Stimulated activated CD8-positive, alpha-beta memory T cell treated with anti-CD3 and anti-CD28 coated beads, Interleukin-12 subunit alpha, Interleukin-12 subunit beta, amount 100 ng/mL, for 24 hours (primary cell): ENCODE data around the gene MIR17HG.
A peak's percentile ranks its signal among the peaks of the same experiment; 100 is the strongest.
"Not testable (repeated sequence)": the region's sequence is repeated elsewhere in the genome, so short reads cannot be mapped to it uniquely, and the experiment has no call there.

Experiments used
- DNase-seq: peaks from one replicate; pipeline ENCODE4 v3.0.0-alpha.2; 2020; ENCODE audit errors: extremely low read depth

MIR17HG gene

DNA sequence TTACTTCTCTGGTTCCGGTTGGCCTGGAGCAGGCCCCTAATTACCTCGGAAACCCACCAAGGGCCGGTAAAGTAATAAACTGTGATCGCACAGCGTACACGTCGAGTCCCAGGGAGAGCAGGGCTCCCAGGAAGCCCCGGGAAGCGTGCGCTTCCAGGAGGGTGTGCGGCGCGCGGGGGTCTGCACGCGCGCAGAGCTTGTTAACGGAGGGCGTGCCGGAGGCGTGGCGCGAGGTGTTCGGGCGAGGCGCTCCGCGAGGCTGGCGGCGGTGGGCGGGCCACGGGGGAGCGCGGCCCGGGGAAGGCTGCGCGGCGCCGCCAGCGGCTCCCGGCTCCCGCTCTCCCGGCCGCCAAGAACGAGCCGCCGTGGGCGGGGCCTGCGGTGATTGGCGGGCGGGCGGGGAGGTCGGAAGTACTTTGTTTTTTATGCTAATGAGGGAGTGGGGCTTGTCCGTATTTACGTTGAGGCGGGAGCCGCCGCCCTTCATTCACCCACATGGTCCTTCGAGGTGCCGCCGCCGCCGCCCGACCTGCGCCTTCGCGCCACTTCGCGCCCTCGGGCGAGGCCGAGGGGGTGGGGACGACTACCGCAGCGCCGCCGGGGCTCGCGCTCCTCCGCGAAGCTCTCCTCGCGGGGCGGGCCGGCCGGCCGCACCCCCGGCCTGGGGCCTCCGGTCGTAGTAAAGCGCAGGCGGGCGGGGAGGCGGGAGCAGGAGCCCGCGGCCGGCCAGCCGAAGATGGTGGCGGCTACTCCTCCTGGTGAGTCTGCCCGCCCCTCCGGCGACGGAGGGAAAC, at the start of gene MIR17HG:
MIR17HG (plus strand) TSS at position 486 of the 794 bp plus-strand sequence.
- peak; percentile 75 for DNase-seq

DNA sequence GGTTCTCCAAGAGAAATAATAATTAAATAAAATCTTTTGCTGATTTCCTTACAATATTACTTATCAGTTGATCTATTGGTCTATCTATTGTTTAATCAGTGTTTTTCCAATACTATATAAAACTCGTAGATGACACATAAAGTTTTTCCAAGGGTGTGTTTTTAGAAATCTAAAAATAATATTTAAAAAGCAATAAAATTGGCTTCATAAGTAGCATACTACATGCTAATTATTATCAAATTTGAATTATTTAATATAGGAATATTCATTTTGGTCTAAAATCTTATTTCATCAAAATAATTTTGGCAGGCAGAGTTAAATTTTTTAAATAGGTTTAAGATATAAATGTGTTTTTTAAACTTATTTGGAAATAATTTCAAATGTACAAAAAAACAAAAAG, 49.4 kb upstream of the MIR17HG start:
- DNase-seq = no peak

DNA sequence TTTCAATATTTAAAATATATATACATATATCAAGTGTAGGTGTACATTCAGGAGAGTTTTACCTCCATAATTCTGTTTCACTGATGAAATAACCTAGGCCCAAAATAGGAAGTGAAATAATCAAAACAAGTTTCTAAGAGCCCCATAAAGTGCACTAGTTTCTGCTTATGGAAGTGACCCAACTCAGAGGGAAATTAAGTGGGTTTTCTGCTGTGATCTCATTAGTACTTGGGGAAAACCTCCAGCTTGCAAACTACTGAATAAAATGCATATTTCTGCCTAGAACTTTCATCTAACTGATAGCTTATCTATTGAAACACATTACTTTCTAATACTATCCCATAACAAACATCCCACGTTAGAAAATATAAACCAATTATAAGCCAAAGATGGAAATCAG, 45.4 kb upstream of the MIR17HG start:
- DNase-seq = no peak

DNA sequence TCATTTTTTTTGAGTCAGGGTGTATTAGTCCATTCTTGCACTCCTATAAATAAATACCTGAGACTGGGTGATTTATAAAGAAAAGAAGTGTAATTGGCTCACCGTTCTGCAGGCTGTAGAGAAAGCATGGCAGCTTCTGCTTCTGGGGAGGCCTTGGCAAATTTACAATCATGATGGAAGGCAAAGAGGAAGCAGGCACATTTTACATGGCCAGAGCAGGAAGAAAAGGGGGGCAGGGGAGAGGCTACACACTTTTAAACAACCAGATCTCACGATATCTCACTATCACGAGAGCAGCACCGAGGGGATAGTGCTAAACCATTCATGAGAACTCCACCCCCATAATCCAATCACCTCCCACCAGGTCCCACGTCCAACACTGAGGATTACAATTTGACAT, 44.5 kb upstream of the MIR17HG start:
- DNase-seq = no peak

DNA sequence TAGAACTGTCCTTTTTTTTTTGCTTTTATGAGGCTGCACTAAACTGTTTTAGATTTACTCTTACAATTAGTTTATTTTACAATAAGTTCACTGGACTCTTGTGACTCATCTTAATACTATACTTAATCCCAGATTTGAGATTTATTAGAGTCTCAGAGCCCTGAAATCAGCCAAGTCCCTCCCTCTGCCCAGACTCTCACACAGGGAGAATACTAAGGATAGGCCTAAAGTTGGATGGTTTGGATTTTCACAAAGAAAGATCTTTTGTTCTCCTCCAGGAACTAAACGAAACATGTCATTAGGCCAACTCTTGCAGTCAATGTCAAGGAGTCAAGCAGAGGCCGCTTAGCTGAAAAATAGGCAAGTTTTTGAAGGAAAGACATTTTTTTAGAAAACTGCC, 42.7 kb upstream of the MIR17HG start:
- DNase-seq = no peak

DNA sequence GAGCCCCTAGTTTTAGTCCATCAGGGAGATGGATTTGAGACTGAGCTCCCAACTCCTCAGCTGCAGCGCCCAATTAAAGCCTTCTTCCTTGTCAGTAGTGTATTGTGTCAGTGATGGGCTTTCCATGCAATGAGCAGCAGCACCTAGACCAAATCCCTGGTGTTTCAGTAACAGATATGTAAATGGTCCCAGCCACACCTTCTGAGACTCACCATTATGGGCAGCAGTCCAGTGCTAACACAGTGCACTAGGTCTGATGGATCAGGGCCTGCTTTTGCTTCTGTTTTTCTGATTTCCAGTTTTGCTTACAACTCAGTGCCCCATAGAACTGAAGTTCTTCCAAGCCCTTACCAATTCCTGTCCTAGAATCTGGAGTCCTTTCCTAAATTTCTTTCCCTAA, 41.8 kb upstream of the MIR17HG start:
- no peak for DNase-seq

DNA sequence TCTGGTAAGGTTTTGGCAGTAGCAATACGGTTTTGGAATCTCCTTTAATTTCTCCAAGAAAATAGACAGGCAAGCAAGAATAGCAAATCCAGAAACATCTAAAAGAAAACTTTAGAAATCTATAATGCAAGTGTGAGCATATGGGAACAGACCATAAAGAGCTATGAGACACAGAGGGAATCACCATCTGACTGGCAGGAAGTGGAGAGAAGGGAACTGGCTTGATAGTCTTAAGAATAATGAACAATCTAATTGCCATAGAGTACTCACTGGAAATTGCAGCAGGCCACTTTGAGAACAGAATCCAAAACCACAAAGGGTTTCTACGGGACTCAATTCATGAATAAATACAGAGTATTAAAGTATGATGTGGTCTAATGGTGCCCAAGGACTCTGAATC, 39.6 kb upstream of the MIR17HG start:
- no peak for DNase-seq

DNA sequence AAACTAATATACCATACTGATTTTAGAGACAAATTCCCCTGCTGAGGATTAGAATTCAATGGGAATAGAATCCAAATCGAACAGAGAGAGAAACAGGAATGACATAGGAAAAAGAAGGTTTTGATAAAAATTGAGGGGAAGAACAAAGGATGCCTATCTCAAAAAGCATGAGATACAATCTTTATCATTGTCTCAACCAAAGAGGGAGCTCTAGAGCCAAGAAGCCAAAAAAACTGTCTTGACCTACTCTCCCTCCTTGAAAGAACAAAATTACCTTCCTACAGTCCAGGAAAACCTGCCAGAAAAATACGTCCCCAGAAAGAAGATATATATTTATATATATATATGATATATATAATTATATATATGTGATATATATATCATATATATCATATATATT, 39.2 kb upstream of the MIR17HG start:
- DNase-seq = no peak

DNA sequence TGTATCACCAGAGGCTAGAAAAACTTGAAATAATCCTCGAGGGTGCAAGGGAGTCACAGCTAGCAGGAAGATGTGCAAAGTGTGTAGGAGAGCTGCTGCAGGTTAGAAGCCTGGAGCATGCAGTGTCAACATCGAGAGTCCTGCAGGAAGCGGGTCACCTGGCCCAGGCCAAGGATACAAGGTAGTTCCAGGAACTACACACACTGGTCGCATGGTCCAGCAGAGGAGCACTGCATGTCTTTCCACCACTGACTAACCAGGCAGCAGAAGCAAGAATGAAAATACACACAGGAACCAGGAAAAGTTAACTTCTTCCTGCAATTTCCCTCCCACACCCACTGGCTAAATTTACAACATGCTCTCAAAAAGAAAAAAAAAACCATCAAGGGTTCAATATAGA, 36.0 kb upstream of the MIR17HG start:
- DNase-seq = no peak

DNA sequence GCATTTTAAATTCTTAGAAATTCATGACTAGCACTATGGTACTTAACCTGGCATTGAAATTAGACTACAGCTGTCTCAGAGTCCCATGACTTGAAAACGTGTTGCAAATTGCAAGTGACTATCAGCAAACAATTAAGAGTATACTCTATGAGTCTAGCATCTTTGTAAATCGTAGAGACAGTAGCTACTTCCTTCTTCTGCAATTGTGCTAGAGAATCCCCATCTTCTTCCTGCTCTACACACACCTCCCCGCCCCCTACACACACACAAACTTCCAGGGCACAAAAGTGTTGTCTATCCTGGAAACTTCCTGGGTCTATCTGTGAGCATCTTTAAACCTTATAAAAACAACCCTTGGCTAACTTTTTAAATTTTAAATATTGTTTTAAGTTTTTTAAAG, 35.2 kb upstream of the MIR17HG start:
- DNase-seq = no peak

DNA sequence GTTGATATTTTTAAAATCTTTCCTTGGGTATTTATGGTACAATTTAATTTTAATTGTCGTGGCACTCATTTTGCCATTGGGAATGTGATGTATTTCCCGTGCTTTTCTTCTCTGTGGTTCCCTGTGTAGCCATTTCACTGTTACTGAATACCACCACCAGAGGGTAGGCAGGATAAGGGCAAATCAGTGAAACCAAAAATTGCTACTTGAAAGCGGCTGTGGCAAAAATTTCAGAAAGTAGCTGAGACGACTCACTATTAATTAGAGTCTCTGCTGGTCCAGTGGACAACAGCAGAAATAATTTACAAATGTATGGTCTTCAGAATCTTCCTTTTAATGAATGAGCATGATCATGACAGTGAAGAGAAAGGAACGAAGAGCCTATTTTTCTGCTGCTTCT, 34.4 kb upstream of the MIR17HG start:
- DNase-seq = no peak

DNA sequence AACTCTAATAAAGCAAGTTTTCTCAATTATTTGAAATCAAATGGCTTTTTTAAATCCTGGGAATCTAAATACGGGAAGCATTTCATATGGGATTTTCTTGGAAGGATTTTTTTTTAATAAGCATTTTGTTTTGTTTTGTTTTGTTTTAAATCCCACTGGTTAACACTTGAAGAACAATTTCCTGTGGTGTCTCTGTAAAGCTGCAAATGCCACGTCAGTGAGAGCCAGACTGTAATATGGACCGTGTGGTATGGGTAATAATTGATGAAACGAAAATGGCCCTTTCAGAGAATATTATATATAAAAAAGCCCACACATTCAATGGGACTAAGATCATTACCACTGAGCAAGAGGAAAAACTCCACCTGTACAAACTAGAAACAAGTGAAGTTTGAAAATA, 33.9 kb upstream of the MIR17HG start:
- DNase-seq = no peak

DNA sequence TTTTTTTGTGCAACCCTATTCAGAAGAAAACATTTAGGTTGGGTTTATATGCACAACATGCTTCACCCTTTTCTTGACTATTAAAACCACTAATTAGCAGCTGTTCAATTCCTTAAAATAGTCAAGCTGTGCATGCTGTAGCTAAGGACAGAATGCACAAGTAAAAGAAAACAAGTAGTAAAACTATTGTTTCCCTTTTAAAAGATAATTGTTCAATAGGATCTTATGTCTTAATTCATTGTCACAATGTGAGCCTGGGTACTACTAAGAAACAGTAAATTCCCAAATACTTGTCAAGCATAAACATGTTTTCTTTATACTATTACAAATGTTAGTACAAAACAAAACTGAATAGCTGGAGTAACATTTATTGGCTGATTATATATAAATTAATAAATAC, 32.6 kb upstream of the MIR17HG start:
- no peak for DNase-seq

DNA sequence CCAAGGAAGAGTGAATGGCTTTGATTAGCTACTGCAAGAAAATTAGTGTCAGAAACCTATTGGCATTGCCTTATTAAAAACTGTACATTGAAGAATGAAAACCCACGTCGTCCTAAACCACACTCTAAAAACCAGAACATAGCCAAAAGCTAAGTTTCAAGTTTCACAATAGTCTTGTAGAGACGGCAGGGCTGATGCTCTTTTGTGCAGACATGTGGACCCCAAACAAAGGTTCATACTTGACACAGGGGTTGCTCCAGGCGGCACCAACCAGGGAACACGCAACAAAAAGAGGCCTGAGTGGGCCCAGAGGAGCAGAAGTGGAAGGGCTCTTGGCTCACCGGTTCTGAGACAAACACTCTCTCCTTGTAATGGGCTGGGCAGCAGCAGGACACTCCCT, 28.6 kb upstream of the MIR17HG start:
- no peak for DNase-seq

DNA sequence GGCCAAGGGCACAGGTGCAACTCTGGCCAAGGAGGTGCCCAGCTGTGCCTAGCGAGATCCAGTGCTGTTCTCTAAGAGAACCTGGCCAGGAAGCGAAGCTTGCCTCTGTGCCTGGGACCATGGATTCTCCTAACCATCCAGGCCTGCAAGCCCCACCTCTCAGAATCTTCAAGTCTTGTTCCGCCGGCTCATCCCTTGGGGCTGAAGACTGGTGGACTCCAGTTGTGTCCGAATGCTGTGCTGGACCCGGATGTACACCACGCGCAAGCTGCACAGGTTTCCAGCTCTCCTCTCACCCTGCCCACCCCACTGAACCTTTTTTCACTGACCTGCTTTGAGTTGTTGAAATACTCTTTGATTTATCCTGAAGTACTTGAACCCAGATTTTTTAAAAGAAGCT, 27.5 kb upstream of the MIR17HG start:
- no peak for DNase-seq

DNA sequence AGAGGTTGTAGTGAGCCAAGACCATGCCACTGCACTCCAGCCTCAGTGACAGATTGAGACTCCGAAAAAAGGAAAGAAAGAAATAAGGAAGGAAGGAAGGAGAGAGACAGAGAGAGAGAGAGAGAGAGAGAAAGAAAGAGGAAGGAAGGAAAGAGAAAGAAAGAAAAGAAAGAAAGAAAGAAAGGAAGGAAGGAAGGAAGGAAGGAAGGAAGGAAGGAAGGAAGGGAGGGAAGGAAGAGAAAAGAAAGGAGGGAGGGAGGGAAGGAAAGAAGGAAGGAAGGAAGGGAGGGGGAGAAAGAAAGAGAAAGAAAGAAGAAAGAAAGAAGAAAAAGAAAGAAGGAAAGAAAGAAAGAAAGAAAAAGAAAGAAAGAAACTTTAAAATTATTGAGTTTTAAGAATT, 26.5 kb upstream of the MIR17HG start:
- not testable (repeated sequence) for DNase-seq

DNA sequence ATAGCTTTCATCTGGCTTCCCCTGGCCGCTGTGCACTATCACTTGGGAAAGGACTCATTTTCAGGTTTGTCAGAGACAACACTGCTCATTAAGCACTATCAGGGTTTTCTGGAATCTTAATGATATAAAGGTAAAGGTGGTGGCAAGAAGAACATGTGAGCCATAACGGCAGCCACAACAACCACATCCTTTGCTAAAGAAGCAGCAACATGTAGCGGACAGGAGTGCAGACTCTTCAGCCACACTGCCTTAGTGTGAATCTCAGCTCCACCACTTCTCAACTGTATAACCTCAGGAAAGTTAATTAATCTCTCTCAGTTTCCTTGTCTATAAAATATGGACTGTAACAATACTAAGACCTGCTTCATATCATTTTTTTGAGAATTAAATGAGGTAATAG, 24.1 kb upstream of the MIR17HG start:
- no peak for DNase-seq

DNA sequence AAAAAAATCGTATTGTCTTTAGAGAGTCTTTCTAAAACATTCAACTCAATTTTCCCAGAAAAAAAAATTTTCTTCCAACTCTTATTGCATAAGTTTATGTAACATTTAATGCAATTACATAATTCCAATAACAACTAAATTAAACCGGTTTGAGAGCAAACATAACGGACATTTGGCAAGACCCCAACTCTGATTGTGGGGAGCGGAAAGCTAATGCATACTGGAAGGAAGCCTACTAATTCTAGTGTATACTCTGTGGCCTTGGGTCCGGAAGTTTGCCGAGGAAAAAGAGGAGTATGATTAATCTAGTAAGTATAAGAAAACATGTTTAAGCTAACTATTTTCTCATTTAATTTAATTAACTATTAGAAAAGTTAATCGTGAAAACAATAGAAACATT, 21.3 kb upstream of the MIR17HG start:
- no peak for DNase-seq

DNA sequence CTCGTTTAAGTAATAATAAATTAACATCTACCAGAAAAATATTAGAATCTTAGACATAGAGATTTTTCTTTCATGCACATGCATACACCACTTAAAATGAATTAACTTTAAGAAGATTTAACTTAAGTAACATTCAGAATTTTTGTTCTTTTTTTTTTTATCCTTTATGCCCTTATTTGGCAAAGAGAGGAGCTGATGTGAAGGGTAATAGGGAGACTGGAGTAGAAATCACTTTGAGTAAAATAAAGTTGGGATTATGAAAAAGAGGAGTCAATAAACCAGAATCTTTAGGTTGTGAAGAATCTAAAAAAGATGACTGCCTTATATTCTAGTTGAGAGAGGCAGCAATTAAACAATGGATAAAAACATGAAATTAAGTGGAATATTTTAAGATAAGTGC, 18.8 kb upstream of the MIR17HG start:
- no peak for DNase-seq

DNA sequence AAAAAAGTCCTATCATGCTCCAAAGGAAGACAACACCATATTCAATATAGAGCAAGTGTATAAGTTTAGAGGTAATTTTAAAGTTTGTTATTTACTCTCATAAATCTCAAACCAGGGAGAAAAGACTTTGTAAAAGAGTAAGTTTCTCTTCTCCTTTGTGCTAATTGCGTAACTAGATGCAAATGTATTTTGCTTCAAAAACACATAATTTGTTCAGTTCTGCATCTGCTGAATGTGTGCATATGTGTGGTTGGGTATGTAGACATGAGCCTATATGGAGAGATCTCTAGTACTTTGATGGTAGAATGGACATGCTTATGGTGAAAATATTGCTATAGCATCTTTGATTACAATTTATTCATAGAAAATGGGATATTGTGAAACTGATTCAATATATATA, 17.8 kb upstream of the MIR17HG start:
- no peak for DNase-seq

DNA sequence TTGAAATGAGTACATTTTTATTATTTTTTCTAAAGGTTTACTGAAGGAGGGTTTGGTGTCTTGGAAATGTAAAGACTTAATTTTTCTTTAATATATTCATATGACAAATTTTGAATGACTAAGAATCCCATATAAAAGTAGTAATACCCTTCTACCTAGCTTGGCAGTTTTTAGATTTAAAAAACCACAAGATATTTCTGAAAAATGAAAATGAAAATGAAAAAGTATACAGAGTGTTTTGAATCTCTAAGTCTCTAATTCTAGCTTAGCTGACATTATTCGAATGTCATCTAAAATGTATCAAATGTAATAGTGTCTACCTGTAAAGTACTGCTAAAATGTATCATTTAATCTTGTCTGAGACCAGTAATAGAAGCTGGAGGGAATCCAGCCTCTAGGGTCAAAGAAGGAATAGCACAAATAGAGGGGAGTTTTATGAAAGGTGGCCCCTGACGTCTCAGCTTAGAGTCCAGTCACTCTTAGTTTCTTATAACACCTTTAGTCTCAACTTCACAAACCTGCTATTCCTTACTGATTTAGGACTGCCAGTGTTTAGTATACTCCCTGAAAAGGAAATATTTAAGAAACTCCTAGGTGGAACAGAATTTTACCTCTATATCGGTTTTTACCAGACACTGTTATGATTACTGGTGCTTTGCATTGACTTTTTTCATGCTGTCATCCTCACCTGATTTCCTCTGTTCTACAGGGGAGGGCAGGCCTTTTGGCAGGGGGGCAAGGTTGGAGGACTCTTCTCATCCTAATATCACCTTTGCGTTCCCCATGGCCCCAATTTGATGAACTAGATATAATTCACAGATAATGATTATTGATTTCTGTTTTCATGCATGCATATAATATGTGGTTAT, 16.2 kb upstream of the MIR17HG start:
- no peak for DNase-seq

DNA sequence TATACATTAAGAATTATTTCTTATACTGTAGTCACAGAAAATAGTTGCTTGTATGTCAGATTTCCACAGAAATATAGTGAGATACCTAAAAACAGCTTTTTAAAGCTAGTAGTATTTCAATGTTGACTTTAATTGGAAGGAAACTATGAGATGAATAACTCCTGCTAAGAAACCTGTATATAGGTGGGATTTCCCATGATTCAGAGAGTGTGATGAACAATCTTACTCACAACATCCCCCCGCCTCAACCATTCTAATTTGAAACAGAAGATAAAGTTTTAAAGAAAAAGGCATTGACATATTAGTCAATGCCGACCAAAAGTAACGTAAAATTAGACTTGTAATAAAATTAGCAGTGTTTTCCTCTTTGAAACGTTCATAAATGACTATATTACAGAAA, 1.4 kb upstream of the MIR17HG start:
- no peak for DNase-seq

DNA sequence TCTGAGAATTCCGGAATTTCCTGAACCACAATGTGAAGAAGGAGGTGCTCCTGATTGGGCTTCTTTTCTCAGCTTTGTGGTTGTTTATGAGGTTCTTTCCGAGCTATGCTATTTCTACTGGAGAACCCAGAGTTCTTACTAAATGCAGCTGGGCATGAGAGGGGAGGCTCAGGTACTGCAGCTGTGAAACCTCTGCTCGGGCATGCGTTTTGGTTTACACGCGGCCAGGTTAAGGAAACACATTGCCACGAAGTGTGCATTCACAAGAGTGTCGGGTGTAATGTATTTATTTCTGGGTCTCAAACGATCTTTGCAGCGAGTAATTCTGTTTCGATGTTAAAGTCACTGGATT, 661 bp upstream of the MIR17HG start:
- no peak for DNase-seq
